Keratinocyte (primary cell): ENCODE results near the gene GPR176.

Experiments used
- EZH2 ChIP-seq: IDR thresholded peaks from one replicate; pipeline ENCODE4 v1.6.1; 2012; ENCODE audit warnings: inconsistent platforms, mild to moderate bottlenecking, low read length, moderate library complexity
- TF ChIP-seq, protein P1 (sequence below), 3 experiments: IDR thresholded peaks in 1 of 3; conservative IDR thresholded peaks in 1 of 3; optimal IDR thresholded peaks in 1 of 3; 2 replicates in 2 of 3; 3 replicates in 1 of 3; pipeline versions ENCODE3 to v1.5.1; 2011; ENCODE audit warnings: low read length in 3 of 3, mild to moderate bottlenecking in 3 of 3, moderate library complexity in 2 of 3, control low read depth in 1 of 3, inconsistent platforms in 1 of 3; ENCODE audit not compliant: insufficient read depth in 2 of 3; ENCODE audit errors: extremely low read depth in 1 of 3

DNA sequence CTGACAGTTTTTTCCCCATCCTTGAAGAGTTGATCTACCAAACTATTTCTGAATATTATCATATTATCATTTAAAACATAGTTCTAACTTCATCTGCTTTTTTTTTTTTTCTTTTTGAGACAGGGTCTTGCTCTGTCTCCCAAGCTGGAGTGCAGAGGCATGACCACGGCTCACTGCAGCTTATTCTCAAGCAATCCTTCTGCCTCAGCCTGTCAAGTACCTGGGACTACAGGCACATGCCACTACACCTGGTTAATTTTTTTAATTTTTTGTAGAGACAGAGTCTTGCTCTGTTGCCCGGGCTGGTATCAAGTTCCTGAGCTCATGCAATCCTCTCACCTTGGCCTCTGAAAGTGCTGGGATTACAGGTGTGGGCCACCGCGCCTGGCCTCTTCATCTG, 15.2 kb upstream of the GPR176 start:
- TF ChIP-seq, protein P1, sequence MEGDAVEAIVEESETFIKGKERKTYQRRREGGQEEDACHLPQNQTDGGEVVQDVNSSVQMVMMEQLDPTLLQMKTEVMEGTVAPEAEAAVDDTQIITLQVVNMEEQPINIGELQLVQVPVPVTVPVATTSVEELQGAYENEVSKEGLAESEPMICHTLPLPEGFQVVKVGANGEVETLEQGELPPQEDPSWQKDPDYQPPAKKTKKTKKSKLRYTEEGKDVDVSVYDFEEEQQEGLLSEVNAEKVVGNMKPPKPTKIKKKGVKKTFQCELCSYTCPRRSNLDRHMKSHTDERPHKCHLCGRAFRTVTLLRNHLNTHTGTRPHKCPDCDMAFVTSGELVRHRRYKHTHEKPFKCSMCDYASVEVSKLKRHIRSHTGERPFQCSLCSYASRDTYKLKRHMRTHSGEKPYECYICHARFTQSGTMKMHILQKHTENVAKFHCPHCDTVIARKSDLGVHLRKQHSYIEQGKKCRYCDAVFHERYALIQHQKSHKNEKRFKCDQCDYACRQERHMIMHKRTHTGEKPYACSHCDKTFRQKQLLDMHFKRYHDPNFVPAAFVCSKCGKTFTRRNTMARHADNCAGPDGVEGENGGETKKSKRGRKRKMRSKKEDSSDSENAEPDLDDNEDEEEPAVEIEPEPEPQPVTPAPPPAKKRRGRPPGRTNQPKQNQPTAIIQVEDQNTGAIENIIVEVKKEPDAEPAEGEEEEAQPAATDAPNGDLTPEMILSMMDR (optimal IDR thresholded peaks at IDR 0.05 in 1 of 3, IDR thresholded peaks at IDR 0.05 in 1 of 3, conservative IDR thresholded peaks at IDR 0.05 in 1 of 3; ENCODE audit: extremely low read depth in 1 of 3, insufficient read depth in 2 of 3, low read length in 3 of 3) = no peak
- no peak for TF ChIP-seq EZH2
